Measurements from ENCODE around the gene TOMM5.
"Not testable (repeated sequence)": the region's sequence is repeated elsewhere in the genome, so short reads cannot be mapped to it uniquely, and the experiment has no call there.

The TOMM5 gene

DNA sequence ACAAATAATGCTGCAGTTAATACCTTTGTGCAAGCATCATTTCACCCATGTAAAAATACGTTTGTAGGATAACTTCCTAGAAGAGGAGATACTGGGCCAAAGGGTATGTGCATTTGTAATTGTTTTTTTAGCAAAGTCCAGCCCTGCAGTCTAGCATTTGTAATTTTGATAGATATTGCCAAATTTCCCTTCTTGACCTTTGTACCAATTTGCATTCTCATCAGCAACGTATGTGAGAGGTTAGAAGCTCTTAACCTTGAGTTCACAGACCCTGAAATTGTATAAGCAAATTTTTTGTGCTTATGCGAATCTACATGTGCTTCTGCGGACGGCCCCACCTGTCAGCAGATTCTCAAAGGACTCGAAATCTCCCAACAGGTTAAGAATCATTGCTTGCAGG, 18.6 kb upstream of the TOMM5 start:
- no peak for DNase-seq (ENCODE audit: low spot score)

DNA sequence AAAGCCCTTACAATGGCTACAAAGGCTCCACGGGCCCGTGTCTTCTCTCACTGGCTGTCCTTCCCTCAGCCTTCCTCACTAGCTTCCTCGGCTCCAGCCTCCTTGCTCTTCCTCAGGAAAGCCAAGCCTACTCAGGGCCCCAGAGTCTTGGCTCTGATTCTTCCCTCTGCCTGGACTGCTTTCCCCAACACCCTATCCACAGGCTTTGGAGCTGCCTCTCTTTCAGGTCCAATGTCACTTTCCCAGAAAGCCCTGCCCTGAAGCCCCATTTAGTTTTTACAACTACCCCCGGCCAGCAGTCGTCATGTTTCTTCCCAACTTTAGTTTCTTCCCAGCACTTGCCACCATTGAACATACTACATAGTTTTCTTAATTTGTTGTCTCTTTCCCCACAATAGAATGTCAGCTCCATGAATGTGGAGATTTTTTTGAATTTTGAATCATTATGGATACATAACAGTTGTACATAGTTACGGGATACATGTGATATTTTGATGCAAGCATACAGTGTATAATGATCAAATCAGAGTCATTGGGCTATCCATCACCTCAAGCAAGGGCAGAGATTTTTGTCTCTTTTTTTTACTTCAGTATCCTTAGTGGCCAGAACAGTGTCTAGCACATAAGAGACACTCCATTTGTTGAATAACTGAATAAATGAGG, 17.5 kb upstream of the TOMM5 start:
- DNase-seq (ENCODE audit: low spot score), result no peak

DNA sequence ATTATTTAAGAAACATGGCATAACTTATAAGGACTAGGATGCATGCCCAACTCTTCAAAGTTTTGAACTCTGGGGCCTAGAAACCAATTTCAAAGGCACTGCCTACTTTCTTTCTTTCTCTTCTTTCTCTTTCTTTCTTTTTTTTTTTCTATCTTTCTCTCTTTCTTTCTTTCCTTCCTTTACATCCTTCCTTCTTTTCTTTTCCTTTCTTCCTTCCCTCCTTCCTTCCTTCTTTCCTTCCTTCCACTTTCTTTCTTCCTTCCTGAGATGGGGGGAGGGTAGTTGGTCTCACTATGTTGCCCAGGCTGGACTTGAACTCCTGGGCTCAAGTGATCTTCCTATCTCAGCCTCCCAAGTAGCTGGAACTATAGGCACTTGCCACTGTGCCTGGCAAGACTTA, 15.9 kb upstream of the TOMM5 start:
- DNase-seq (ENCODE audit: low spot score), result no peak

DNA sequence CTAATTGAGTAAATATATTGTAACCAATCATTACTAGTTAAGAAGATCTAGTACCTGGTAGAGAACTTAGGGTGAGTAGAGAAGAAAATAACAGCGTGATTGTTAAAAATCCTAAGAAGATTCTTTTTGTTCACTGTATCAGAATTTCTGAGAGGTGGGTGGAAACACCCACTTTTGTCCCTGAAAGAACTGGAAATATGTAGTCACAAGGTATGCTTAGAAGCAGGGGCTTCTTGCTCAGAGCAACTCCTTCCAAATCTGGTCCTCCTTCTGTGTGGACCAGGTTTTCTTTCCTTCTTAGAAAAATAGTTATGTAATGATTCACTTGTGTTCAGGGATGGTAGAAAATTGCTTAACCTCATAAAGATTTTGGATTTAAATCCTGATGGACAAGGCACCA, 11.9 kb upstream of the TOMM5 start:
- DNase-seq (ENCODE audit: low spot score), result no peak

DNA sequence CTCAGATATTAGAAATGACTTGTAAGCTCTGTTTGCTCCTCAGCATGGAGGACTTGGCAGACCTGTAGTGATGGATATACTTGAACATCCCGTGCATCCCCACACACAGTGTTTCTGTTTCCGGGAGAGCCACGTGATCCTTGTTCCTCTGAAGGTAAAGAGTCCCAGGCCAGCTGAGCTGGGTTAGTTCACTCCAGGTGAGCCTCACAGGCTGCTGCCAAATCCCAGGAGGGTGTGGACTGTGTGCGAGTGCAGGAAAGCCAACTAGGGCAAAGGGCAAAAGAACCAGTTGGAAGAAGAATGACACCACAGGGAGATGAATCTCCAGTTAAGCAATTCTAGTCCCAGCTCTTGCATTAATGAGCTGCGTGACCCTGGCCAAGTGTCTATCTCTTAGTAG, 10.4 kb upstream of the TOMM5 start:
- DNase-seq (ENCODE audit: low spot score), result no peak

DNA sequence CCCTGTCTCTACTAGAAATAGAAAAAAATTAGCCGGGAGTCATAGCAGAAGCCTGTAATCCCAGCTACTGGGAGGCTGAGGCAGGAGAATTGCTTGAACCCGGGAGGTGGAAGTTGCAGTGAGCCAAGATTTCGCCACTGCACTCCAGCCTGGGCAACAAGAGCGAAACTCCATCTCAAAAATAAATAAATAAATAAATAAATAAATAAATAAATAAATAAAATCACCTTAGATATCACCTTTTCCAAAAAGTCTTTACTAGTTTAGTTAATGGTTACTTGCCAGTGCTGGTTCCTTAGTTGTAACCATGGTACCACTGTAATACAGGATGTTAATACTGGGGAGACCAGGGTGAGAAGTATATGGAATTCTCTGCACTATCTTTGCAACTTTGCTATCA, 9.7 kb upstream of the TOMM5 start:
- DNase-seq (ENCODE audit: low spot score), result not testable (repeated sequence)

DNA sequence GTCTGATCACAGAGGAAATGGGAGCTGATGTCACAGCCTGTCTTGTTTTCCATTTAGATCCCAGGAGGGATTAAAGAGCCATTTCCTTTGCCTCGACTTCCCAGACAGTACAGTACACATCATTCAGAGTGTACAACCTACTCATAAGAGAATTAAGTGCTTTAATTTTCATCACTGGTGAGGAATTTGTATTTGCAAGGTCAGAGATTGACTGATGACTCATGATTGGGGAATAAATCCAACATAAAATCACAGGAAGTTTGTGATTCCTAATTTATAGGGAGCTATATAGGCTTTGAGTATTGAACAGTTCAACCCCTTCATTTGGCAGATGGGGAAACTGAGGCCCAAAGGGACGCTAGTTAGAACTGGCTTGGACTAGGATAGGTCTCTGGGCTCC, 4.1 kb upstream of the TOMM5 start:
- DNase-seq (ENCODE audit: low spot score), result no peak

DNA sequence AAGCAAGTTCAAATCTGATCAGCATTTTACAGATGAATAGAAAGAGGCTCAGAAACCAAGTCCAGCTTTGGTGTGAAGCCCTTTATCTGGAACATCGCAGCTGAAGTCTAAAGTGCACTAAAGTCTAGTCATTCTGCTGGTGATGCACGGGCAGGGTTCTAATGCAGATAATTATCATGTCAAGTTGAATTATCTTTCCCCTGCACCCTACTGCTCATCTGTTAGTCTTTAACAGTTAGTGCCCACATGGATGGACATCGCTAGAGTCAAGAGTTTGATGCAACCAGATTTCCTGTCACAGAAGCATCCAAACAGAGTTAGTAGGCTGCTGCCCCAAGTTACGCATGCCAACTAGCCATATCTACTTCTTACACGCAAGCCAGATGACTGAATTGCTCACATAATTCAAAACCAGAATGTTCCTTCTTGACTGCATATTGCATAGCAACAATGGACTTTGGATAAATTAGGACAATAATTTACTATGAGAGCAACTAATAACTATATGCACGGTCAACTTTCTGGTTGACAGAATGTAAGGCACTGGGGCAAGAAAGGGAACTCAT, 1.6 kb upstream of the TOMM5 start:
- no peak for DNase-seq (ENCODE audit: low spot score)

DNA sequence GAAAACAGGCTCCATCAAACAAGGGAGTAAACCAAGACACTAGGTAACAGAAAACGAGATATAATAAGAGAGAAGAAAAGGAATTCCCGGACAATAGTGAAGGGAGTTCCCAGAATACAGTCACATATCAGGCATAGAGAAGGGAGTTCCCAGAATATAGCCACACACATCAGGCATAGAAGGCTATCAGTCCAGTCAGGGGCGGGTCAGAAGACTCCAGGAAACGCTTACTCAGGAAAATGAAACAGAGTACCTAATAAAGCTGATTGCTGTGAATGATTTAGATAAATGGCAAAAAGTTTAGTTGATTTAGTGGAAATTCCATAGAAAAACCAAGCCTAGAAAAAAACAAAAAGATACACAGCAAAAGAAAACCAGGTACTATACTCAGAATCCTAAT, 4.9 kb downstream of the TOMM5 start:
- DNase-seq (ENCODE audit: low spot score), result no peak

DNA sequence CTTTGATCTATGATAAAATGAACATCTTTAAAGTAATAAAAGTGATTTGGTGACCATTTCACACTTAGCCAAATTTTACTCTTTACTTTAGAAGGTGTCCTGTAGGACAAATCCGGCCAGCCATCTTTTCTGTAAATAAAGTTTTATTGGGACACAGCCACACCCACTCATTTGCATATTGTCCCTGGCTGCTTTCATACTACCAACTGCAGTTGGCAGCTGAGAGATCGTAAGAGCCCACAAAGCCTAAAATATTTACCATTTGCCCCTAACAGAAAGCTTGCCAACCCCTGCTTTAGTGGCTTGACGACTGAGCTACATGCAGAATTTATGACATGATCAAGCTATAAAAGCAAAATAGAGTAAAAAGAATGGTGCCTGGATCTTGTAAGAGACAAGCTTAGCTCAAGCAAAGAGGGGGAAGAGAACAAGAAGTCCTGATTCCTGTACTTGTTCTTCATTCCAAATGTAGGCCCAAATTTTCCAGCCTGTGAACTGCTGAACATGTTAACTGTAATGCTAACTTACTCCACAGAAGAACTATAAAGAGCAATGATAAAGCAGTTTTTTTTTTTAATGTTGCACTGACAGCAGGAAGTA, 8.8 kb downstream of the TOMM5 start:
- no peak for DNase-seq (ENCODE audit: low spot score)

DNA sequence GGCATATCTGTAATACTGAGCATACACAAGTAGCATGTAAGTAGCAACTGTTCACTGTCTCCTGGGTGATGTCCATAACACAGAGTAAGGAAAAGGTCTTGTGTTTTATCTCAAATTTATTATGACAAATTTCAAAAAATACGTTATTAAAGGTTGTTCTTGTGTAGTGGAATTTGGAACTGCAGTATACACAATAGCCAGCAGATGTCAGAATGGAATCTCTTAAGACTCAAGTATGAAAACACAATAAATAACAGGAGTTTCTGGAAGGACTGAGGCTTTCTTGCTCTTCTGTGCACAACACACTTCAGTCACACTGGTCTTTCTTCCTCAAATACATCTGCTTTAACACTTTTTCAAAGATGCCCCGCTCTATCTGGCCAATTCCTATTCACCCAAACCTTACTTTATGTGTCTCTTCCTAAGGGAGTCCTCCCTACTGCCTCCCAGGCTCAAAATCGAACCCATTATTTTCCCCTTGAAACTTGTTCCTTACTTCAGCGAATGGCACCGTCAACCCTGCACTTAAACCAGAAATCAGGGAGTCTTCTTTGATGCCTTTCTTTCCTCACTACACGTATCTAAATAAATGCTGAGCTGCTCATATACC, 9.7 kb downstream of the TOMM5 start:
- DNase-seq (ENCODE audit: low spot score), result peak; percentile 34

DNA sequence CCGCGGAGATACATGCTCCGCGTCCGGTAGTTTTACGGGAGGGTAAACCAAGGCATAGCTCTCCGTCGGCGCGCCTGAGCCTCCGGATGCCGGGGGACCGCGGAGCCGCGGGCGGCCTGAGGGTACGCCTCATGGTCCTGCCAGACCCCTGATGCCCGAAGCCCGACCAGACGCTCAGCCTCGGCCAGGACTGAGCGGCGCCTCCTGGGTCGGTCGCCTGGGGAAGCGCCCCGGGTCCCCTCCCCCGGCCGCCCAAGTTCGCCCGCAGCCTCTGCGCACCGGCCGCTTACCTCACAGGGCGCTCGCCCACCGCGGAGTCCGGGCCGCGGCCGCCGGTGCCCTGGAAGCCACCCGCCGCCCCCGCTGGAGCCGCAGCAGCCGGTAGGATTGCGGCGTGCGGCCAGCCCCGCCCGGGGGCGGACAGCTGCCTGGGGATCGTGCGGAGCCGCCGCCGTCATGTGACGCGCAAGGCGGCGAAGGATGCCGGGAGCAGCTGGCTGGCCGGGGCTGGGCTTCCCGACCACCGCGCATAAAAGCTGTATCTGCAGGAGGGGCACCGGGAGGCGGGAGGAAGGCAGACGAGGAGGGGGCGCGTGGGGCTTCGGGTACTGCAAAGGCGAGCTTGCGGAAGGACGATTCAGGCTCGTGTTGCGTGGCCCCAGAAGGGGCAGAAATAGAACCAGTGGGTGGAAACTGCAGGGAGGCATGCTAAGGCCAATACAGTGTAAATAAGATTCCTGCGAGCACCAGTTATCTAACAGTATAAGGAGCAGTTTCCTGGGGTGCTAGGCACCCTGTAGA, 16.3 kb downstream of the TOMM5 start, which contains the start of gene FBXO10:
TSS of gene FBXO10 (minus strand) at position 460 of the 801 bp plus-strand sequence. CDS start 34,612 bp downstream, outside the sequence.
- peak; percentile 74 for DNase-seq (ENCODE audit: low spot score)

DNA sequence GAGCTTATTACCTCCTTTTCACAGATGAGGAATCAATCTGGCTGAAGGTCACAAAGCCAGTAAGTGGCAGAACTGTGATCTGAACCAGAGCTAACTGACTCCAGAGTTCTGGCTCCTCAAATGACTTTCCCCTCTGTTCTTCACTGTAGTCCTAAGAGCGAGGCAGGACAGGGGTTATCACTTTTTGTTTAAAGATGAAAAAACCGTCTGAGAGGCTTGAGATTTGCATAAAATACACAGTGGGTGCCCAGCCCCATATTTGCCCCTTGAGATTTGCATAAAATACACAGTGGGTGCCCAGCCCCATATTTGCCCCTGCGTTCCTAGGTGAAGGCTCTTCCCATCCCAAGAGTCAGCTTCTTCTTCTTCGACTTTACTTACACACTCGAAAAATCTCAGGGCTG, 16.9 kb downstream of the TOMM5 start:
- no peak for DNase-seq (ENCODE audit: low spot score)

DNA sequence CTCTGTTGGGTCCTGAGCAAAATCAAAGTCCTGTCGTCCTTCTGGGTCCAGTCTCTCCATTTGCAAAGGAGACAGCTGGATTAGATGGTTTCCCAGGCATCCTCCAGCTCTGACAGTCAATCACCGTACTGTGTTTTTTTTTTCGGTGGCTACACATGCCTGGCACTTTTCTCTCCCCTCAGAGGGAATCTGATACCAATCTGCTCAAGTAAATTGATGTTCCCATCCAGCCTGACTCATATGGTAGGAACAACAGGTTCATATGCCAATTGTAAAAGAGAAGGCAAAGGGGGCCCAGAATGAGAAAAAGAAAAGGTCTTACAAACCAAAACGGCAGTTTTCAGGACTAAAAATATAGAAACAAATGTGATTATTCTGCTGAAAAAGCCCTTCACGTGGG, 17.4 kb downstream of the TOMM5 start:
- DNase-seq (ENCODE audit: low spot score), result no peak

DNA sequence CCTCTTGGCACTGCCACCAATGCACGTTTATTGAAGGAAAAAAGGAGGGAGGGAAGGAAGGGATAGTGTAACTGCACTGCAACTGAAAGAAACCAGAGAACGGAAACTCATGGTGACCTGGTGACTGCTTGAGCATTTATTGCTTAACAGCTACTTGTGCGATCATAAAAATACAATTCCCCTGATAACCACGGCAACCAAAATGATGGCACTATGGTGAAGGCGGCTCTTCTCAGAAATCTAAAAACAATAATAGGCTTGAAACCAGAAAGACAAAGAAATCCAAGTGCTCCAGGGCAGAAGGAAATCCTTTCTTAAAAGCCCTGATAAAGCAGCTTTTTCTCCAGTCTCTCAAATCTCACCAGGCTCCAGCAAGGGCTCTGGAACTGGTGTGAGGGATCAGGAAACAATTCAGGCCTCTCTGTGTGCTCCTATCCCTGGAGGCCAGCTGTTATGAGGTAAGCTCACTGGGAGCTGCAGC, 18.1 kb downstream of the TOMM5 start:
- peak; percentile 26 for DNase-seq (ENCODE audit: low spot score)

DNA sequence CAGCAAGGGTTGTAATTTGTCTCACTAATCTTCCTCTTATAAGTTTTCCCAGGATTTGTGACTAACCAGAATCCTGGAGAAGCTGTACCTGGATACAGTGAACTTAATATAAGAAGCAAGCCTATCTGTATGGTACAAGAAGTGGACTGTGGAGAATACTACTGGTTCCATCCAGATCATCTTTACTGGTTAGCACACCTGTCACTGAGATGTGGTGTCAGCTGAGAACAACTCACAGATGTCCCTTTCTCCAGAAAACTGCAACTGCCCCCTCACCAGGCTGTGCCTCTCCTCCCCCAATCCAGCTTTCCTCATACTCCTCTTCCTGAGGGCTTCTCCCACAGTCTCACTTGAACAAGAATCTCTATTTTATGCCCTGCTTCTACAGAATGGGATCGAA, 21.1 kb downstream of the TOMM5 start:
- DNase-seq (ENCODE audit: low spot score), result no peak

DNA sequence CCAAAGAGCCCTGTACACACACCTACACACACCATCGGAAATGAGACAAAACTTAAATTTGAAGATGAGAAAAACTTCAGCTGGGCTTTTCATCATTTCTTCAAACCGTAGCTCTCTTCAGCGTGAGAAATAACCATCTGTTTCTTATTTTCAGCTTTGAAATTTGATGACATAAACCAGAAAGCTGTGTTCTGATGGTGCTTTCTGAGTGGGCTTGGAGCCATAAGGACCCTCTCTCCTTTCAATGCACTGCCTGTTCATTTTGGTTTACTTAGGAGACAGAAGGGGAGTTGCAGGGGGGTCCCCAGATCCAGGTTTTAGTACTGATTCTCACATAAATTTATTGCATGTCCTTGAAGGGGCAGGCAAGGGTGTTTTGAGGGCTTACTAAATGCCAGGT, 25.7 kb downstream of the TOMM5 start:
- DNase-seq (ENCODE audit: low spot score), result no peak

DNA sequence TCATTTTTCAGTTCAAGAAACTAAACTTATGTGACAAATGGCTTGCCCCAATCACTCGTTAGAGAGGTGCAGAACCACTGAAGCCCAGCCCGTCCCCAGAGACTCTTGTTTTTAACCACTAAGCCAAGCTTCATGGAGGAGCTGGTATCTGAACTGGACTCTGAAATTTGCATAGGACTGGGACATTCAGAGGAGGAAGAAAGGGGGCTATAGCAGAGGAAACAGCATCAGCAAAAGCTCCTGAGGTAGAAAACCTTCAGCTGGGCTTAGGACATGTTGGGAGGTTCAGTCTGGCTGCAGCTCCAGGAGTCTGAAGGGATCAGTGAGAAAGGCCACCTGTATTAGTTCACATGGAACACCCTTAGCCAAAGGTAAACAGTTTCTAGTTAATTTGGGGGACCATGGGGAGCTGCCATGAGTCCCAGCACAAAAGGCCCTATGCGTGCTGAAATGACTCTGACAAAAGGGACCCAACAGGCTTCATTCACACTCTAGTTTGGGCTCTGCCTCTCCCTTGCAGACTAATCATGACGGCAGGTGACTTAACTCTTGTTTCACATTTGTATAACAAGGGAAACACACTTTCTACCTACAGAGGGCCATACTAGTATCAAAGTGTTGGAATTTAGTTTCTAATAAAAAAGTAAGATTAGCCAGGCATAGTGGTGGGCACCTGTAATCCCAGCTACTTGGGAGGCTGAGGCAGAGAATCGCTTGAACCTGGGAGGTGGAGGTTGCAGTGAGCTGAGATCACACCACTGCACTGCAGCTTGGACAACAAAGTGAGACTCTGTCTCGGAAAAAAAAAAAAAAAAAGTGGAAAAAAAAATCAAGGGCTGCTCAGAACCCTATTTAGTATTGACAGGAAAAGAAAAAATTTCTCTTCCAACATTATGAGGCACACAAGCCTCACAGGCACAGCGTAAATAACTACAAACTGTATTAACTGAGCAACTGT, 26.5 kb downstream of the TOMM5 start:
- no peak for DNase-seq (ENCODE audit: low spot score)

DNA sequence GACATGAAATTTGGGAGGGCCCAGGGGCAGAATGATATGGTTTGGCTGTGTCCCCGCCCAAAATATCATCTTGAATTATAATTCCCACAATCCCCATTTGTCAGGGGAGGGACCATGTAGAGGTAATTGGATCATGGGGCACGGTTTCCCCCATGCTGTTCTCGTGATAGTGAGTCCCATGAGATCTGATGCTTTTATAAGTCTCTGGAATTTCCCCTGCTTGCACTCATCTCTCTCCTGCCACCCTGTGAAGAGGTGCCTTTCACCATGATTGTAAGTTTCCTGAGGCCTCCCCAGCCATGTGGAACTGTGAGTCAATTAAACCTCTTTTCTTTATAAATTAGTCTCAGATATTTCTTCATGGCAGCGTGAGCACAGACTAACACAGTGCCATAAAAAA, 27.5 kb downstream of the TOMM5 start:
- no peak for DNase-seq (ENCODE audit: low spot score)

DNA sequence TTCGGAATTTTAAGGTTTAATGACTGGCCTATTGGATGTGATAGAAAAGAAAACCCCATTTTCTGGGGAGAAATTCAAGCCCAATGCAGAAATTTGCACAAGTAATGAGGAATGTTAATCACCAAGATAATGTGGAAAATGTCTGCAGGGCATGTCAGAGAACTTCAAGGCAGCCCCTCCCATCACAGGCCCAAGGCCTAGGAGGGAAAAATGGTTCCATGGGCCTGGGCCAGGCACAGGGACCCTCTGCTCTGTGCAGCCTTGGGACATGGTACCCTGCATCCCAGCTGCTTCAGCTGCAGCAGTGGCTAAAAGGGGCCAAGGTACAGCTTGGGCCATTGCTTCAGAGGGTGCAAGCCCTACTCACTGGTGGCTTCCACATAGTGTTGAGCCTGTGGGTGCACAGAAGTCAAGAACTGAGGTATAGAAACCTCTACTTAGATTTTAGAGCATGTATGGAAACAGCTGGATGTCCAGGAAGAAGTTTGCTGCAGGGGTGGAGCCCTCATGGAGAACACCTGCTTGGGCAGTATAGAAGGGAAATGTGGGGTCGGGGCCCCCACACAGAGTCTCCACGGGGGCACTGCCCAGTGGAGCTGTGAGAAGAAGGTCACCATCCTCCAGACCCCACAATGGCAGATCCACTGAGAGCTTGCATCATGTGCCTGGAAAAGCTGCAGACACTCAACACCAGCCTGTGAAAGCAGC, 28.4 kb downstream of the TOMM5 start:
- no peak for DNase-seq (ENCODE audit: low spot score)

DNA sequence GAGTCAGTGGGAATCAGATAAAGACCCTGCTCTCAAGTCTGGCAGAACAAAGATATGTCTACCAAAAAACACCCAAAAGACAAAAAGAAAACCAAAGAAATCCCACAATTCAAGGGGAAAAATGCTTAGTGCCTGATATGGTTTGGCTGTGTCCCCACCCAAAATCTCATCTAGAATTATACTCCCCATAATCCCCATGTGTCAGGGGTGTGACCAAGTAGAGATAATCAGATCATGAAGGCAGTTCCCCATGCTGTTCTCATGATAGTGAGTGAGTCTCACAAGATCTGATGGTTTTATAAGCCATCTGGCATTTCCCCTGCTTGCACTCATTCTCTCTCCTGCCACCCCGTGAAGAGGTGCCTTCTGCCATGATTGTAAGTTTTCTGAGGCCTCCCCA, 29.6 kb downstream of the TOMM5 start:
- no peak for DNase-seq (ENCODE audit: low spot score)

All from hepatic stellate cell (primary cell).